ENCODE results near the gene POR. TPM values are rescaled to one million over a fixed set of nuclear protein-coding genes. Genes with fewer than 3 reads are reported as not detected.

POR gene
- total RNA-seq, 1 experiment from 2014 or later = 99.3 TPM

DNA sequence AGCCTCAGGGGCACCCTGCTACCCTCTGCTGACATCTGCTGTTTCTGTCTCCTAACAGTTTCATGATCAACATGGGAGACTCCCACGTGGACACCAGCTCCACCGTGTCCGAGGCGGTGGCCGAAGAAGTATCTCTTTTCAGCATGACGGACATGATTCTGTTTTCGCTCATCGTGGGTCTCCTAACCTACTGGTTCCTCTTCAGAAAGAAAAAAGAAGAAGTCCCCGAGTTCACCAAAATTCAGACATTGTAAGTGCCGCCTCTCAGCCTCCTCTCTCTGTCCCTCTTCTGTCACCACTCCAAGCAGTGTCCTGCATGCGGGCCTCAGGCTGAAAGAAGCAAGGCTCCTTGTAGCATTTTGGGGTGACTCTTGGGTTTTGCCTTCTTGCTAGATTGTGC, 39.0 kb downstream of the POR start:
- TF ChIP-seq, protein P1, sequence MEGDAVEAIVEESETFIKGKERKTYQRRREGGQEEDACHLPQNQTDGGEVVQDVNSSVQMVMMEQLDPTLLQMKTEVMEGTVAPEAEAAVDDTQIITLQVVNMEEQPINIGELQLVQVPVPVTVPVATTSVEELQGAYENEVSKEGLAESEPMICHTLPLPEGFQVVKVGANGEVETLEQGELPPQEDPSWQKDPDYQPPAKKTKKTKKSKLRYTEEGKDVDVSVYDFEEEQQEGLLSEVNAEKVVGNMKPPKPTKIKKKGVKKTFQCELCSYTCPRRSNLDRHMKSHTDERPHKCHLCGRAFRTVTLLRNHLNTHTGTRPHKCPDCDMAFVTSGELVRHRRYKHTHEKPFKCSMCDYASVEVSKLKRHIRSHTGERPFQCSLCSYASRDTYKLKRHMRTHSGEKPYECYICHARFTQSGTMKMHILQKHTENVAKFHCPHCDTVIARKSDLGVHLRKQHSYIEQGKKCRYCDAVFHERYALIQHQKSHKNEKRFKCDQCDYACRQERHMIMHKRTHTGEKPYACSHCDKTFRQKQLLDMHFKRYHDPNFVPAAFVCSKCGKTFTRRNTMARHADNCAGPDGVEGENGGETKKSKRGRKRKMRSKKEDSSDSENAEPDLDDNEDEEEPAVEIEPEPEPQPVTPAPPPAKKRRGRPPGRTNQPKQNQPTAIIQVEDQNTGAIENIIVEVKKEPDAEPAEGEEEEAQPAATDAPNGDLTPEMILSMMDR (conservative IDR thresholded peaks at IDR 0.05; ENCODE audit: low read depth, low read length) = no peak
- no peak for TF ChIP-seq EZH2 (IDR thresholded peaks at IDR 0.05; ENCODE audit: borderline replicate concordance, low read depth, low read length, poor library complexity, severe bottlenecking)
- Histone ChIP-seq H3K27ac (ENCODE audit: low read depth, low read length, poor library complexity, severe bottlenecking) (no peak overlapping the region), H3K9me3 (ENCODE audit: low read depth, low read length, poor library complexity, severe bottlenecking) (no peaks in the 10 kb centered on the region), H3K27me3 (replicated peaks; ENCODE audit: insufficient read depth, low read depth, low read length, poor library complexity) (no peaks in the 10 kb centered on the region), H3K4me1 (ENCODE audit: insufficient read depth, low read length, poor library complexity, severe bottlenecking) (no peaks in the 10 kb centered on the region), H3K36me3 (ENCODE audit: insufficient read depth, low read length, poor library complexity, severe bottlenecking) (peaks cover 20% of the 10 kb centered on the region), H3K4me3 (ENCODE audit: low read depth, low read length, poor library complexity, severe bottlenecking) (no peak overlapping the region)
- intact Hi-C loops (cut with micrococcal nuclease; ENCODE audit: unreplicated experiment) = no loop called here
- BruUV-seq (replicated peaks) = no TSS peak
- POLR2A ChIA-PET (ENCODE audit: low non-redundant PET) = no interaction called here
- no peak for DNase-seq (ENCODE audit: low spot score)
- CTCF ChIA-PET = no interaction called here

DNA sequence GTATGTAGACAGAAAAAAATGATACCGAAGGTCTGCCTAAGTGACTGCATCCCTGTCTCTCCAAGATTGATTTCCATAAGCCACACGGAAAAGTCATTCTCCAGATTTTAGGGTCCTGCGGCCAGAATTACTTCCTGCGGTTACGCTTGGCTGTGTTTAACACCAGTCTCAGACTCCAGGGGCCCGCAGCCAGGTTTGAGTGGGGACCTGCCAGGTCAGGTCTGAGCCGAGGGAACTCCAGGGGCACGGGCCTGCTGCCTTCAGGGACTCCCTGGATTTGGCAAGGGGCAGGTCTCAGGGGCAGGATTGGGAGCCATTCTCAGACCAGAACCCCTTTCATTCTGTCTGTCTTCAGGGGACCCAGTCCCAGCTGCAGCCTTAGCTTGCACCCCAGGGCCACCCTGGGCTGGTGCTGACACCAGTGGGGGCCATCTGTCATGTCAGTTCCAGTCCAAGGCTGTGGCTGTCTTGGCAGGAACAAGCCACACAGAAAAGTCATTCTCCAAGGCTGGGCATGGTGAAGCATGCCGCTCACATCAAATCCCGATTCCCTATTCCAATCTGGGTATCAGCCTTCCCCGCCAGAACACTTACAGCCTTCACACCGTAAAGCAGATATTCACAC, 40.5 kb downstream of the POR start:
- intact Hi-C loops (cut with micrococcal nuclease; ENCODE audit: unreplicated experiment) = no loop called here
- no peak overlapping the region for H3K4me3 ChIP-seq (ENCODE audit: low read depth, low read length, poor library complexity, severe bottlenecking)
- TF ChIP-seq EZH2 (IDR thresholded peaks at IDR 0.05; ENCODE audit: borderline replicate concordance, low read depth, low read length, poor library complexity, severe bottlenecking) = no peak
- TF ChIP-seq, protein P1 (conservative IDR thresholded peaks at IDR 0.05; ENCODE audit: low read depth, low read length) = no peak
- no peak overlapping the region for H3K27ac ChIP-seq (ENCODE audit: low read depth, low read length, poor library complexity, severe bottlenecking)
- no TSS peak for BruUV-seq (replicated peaks)
- H3K9me3 ChIP-seq (ENCODE audit: low read depth, low read length, poor library complexity, severe bottlenecking) = no peaks in the 10 kb centered on the region
- ChIA-PET CTCF (no interaction called here), POLR2A (ENCODE audit: low non-redundant PET) (no interaction called here)
- DNase-seq (ENCODE audit: low spot score) = no peak
- no peaks in the 10 kb centered on the region for H3K4me1 ChIP-seq (ENCODE audit: insufficient read depth, low read length, poor library complexity, severe bottlenecking)
- H3K27me3 ChIP-seq (replicated peaks; ENCODE audit: insufficient read depth, low read depth, low read length, poor library complexity) = no peaks in the 10 kb centered on the region
- H3K36me3 ChIP-seq (ENCODE audit: insufficient read depth, low read length, poor library complexity, severe bottlenecking) = peaks cover 20% of the 10 kb centered on the region

DNA sequence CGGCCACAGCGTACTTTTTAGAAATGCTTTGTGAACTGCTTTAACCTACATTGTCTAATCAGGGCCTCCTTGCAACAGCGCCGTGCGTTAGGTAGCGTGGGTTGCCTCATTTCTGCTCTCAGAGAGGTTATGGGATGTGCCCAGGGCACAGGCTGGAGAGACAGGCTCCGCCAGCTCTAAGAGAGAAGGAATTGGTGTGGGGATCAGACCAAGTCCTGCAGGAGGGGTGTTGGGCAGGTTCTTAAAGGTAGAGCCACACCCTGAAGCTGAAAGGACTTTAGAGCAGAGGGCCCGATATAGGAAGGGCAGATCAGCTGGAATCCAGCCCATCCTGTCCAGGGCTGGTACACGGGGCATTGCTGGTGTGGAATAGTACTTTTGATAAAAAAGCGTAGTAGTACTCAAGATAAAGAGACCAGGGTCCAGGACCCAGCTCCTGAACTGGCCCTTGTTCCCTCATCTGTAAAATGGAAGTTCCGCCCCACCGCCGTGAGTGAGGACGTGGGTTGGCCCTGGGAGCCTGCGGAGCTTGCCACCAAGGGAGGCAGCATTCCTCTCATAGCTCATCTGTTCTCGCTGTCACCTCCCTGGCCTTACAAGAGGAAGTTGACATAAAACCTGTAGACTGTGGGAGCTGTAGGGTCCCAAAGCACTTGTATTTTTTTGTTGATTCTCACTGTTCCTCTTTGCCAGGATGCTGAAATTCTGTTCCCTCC, 42.2 kb downstream of the POR start:
- H3K27me3 ChIP-seq (replicated peaks; ENCODE audit: insufficient read depth, low read depth, low read length, poor library complexity) = no peaks in the 10 kb centered on the region
- no peaks in the 10 kb centered on the region for H3K4me1 ChIP-seq (ENCODE audit: insufficient read depth, low read length, poor library complexity, severe bottlenecking)
- TF ChIP-seq, protein P1 (conservative IDR thresholded peaks at IDR 0.05; ENCODE audit: low read depth, low read length) = no peak
- no peak for TF ChIP-seq EZH2 (IDR thresholded peaks at IDR 0.05; ENCODE audit: borderline replicate concordance, low read depth, low read length, poor library complexity, severe bottlenecking)
- DNase-seq (ENCODE audit: low spot score) = no peak
- H3K9me3 ChIP-seq (ENCODE audit: low read depth, low read length, poor library complexity, severe bottlenecking) = no peaks in the 10 kb centered on the region
- ChIA-PET POLR2A (ENCODE audit: low non-redundant PET) (no interaction called here), CTCF (no interaction called here)
- no peak overlapping the region for H3K27ac ChIP-seq (ENCODE audit: low read depth, low read length, poor library complexity, severe bottlenecking)
- H3K4me3 ChIP-seq (ENCODE audit: low read depth, low read length, poor library complexity, severe bottlenecking) = no peak overlapping the region
- BruUV-seq (replicated peaks) = no TSS peak
- intact Hi-C loops (cut with micrococcal nuclease; ENCODE audit: unreplicated experiment) = no loop called here
- H3K36me3 ChIP-seq (ENCODE audit: insufficient read depth, low read length, poor library complexity, severe bottlenecking) = peaks cover 20% of the 10 kb centered on the region

Measured in A673 (cell line).